Measurements from ENCODE around the gene MAD1L1. TPM values are rescaled to one million over a fixed set of nuclear protein-coding genes. Genes with fewer than 3 reads are reported as not detected.

MAD1L1 gene
- total and polyA plus RNA-seq, 2 of the 8 experiments (the other 6 are each of a cell fraction or from before 2014, with no cell fraction given), result 40.4 to 44.6 TPM

GRCh38 chr7:1884583-1885350 is 348.0 kb downstream of the MAD1L1 start:
- no peak overlapping the region for H3K56ac ChIP-seq (replicated peaks; ENCODE audit: insufficient read length, low read depth, low read length)
- no peak overlapping the region for H3K27ac ChIP-seq (ENCODE audit: low read depth, low read length)
- H3K18ac ChIP-seq (ENCODE audit: extremely low read depth, low read length), result no peak overlapping the region; the same call in 1 of the 2 replicates
- H3K4me3 ChIP-seq (ENCODE audit: extremely low read depth in 1 of 4, insufficient read depth in 2 of 4, low read depth in 3 of 4, low read length in 4 of 4), result no peak overlapping the region
- peaks cover 0 to 6% (median under 1%) of the 10 kb centered on the region in 4 experiments; a peak in 1 of 7 replicates for H3K4me1 ChIP-seq (replicated peaks in 1 of 4; ENCODE audit: control insufficient read depth in 3 of 4, insufficient read depth in 4 of 4, low read length in 3 of 4)
- H2BK120ac ChIP-seq (replicated peaks; ENCODE audit: low read depth, low read length), result no peak overlapping the region
- no peak overlapping the region for H4K91ac ChIP-seq (replicated peaks; ENCODE audit: insufficient read length, low read length)
- H3K79me2 ChIP-seq (ENCODE audit: control insufficient read depth in 1 of 2, insufficient read depth in 2 of 2, low read length in 2 of 2), result no peaks in the 10 kb centered on the region
- no peak overlapping the region for H2BK20ac ChIP-seq (ENCODE audit: low read length)
- no peak overlapping the region for H3K4me2 ChIP-seq (ENCODE audit: insufficient read depth in 1 of 2, low read depth in 2 of 2, low read length in 2 of 2)
- peaks cover 0 to 18% (median 13%) of the 10 kb centered on the region in 4 experiments; a peak in 4 of 8 replicates for H3K36me3 ChIP-seq (ENCODE audit: control insufficient read depth in 2 of 4, insufficient read depth in 4 of 4, low read length in 3 of 4)
- H3K79me1 ChIP-seq (ENCODE audit: low read depth, low read length), result 0 out of 2 replicates have a peak, but pooled peaks cover 4% of the 10 kb centered on the region
- H3K4ac ChIP-seq (replicated peaks; ENCODE audit: insufficient read length, low read depth, low read length), result no peak overlapping the region
- H4K5ac ChIP-seq (ENCODE audit: insufficient read length, low read depth, low read length), result no peak overlapping the region
- ChIA-PET CTCF (ENCODE audit: partially characterized antibody) (interaction anchor here (0.7 to 5.6 kb wide), 17 partner anchors 10 to 325 kb away, joined by 3 to 49 read pairs (median 4); no protein-coding TSS in a partner anchor), POLR2A (ENCODE audit: partially characterized antibody) (interaction anchor here (0.8 kb wide), 1 partner anchor 37 kb away, joined by 3 read pairs; no protein-coding TSS in a partner anchor)
- no peaks in the 10 kb centered on the region for H3K23me2 ChIP-seq (ENCODE audit: low read depth, low read length)
- H3K14ac ChIP-seq (ENCODE audit: insufficient read length), result no peak overlapping the region
- DNase-seq (ENCODE audit: low read depth in 1 of 2, low spot score in 2 of 2) (no peak), FAIRE-seq (no peak)
- no peak overlapping the region for H3K9ac ChIP-seq (replicated peaks in 1 of 4; ENCODE audit: extremely low read depth in 1 of 4, low read depth in 3 of 4, low read length in 3 of 4)
- H2BK15ac ChIP-seq (ENCODE audit: low read length), result no peak overlapping the region
- 89% methylated on average over 23 of the region's 26 CpGs; no CpG with 5 or more reads in 1 of the 2 experiments for WGBS, 2 experiments (ENCODE audit: extremely low coverage in 1 of 2, insufficient coverage in 1 of 2, insufficient read length in 1 of 2, insufficient replicate concordance in 2 of 2, low coverage in 1 of 2, low lambda C conversion rate in 2 of 2, missing lambda C conversion rate in 1 of 2)
- H4K8ac ChIP-seq (ENCODE audit: extremely low read depth, insufficient read depth, low read length), result peak overlapping the region; percentile 93
- no peak overlapping the region for H2AFZ ChIP-seq (ENCODE audit: low read length)
- no peaks in the 10 kb centered on the region for H3K27me3 ChIP-seq (replicated peaks in 1 of 4; ENCODE audit: control insufficient read depth in 3 of 4, extremely low read depth in 1 of 4, insufficient read depth in 3 of 4, low read length in 3 of 4)
- H3K9me3 ChIP-seq (ENCODE audit: insufficient read depth in 2 of 2, low read depth in 1 of 2, low read length in 1 of 2), result peaks cover 13 to 20% of the 10 kb centered on the region in 2 experiments
- no peak overlapping the region for H2BK5ac ChIP-seq (ENCODE audit: low read depth, low read length)
- H2BK12ac ChIP-seq (ENCODE audit: low read depth, low read length), result no peak overlapping the region
- TF ChIP-seq POU5F1 (IDR thresholded peaks at IDR 0.05; ENCODE audit: low read depth, low read length) (no peak), YY1 (IDR thresholded peaks at IDR 0.05; ENCODE audit: low read depth, low read length) (no peak), BRCA1 (IDR thresholded peaks at IDR 0.05; ENCODE audit: low read depth, low read length) (no peak), POLR2A (IDR thresholded peaks at IDR 0.05; ENCODE audit: control extremely low read depth in 1 of 2, low read depth in 2 of 2, low read length in 2 of 2) (no peak), SP4 (IDR thresholded peaks at IDR 0.05; ENCODE audit: low read length) (no peak), TCF12 (IDR thresholded peaks at IDR 0.05; ENCODE audit: low read depth, low read length) (no peak), SIN3A (conservative IDR thresholded peaks at IDR 0.05 in 1 of 2, IDR thresholded peaks at IDR 0.05 in 1 of 2; ENCODE audit: low read depth in 1 of 2, low read length in 2 of 2) (no peak), ASH2L (IDR thresholded peaks at IDR 0.05; ENCODE audit: low read length) (no peak), TEAD4 (IDR thresholded peaks at IDR 0.05; ENCODE audit: low read depth, low read length) (no peak)
- no peak overlapping the region for H2AK5ac ChIP-seq (ENCODE audit: low read depth, low read length)
- H3K23ac ChIP-seq (ENCODE audit: insufficient read length), result no peak overlapping the region
- peaks cover 0 to 21% of the 10 kb centered on the region in 2 experiments for H4K20me1 ChIP-seq (replicated peaks in 1 of 2; ENCODE audit: control insufficient read depth in 1 of 2, insufficient read depth in 2 of 2, low read length in 2 of 2)
